A549 (cell line): ENCODE measurements around the gene RAB20. TPM values are rescaled to one million over a fixed set of nuclear protein-coding genes. Genes with fewer than 3 reads are reported as not detected.

Experiments used
- ATAC-seq, 2 experiments: fragments of 200-7000 bp in 1 of 2; fragments of >200 bp in 1 of 2; cut with Nextera tagmentation in 1 of 2; cut with Tn5 transposase in 1 of 2; 3 replicates each; pipeline versions ENCODE4 v1.8.0 to v1.9.1; 2018 to 2020; ENCODE audit warnings: mild to moderate bottlenecking in 1 of 2, moderate library complexity in 1 of 2
- CTCF ChIA-PET: fragments of 300-600 bp; sonication (Branson Sonifier 250); formaldehyde crosslinking; extraction: SDS; loops from one replicate; lab custom pipeline; 2021; ENCODE audit warnings: antibody characterized with exemption, inconsistent platforms; lab: Yijun Ruan, JAX
- POLR2A ChIA-PET: fragments of 350-600 bp; formaldehyde crosslinking; extraction: SDS; loops from one replicate; lab custom pipeline; 2021; ENCODE audit warnings: antibody characterized with exemption, inconsistent platforms; lab: Yijun Ruan, JAX
- DNase-seq, 2 experiments: peaks; one replicate each; pipeline versions ENCODE4 v3.0.0 to v3.0.0-alpha.2; 2011 to 2016; ENCODE audit warnings: low read depth in 1 of 2, low spot score in 1 of 2
- FAIRE-seq: peaks from 2 replicates; lab custom pipeline; 2011; peaks lifted over from hg19 to GRCh38; lab: Jason Lieb, UNC
- H3K27ac ChIP-seq, 2 experiments: fragments of >200 bp; sonication (Bioruptor Twin); formaldehyde crosslinking; 3 replicates each; pipeline ENCODE4 v1.5.1; 2016 to 2017
- H3K4me1 ChIP-seq: fragments of >200 bp; sonication (Bioruptor Twin); formaldehyde crosslinking; 3 replicates; pipeline ENCODE4 v1.6.1; 2016
- H3K4me2 ChIP-seq: fragments of >200 bp; sonication (Bioruptor Twin); formaldehyde crosslinking; 3 replicates; pipeline ENCODE4 v1.6.1; 2016
- H3K4me3 ChIP-seq: fragments of >200 bp; sonication (Bioruptor Twin); formaldehyde crosslinking; 3 replicates; pipeline ENCODE4 v1.5.1; 2016
- H3K9me3 ChIP-seq: fragments of >200 bp; sonication (Bioruptor Twin); formaldehyde crosslinking; 3 replicates; pipeline ENCODE4 v1.6.1; 2016
- ATOH8 ChIP-seq: fragments of 250-450 bp; sonication (Bioruptor Pico); IDR thresholded peaks from 2 replicates; pipeline ENCODE4 v1.5.0; 2020; ENCODE audit warnings: low read depth, mild to moderate bottlenecking, moderate library complexity
- CEBPB ChIP-seq, 2 experiments: fragments of >200 bp in 1 of 2; sonication (Bioruptor Twin) in 1 of 2; formaldehyde crosslinking in 1 of 2; IDR thresholded peaks; 2 replicates each; pipeline ENCODE4 v1.6.1; 2012 to 2016
- CHD2 ChIP-seq: fragments of 150-350 bp; IDR thresholded peaks from 2 replicates; pipeline ENCODE4 v1.6.1; 2014; ENCODE audit warnings: low read length; ENCODE audit not compliant: partially characterized antibody
- CTCF ChIP-seq: fragments of >200 bp; sonication (Bioruptor Twin); formaldehyde crosslinking; IDR thresholded peaks from 3 replicates; pipeline ENCODE4 v1.5.1; 2016
- ELK1 ChIP-seq: fragments of 150-350 bp; IDR thresholded peaks from 2 replicates; pipeline ENCODE4 v1.6.1; 2014; ENCODE audit warnings: low read depth, mild to moderate bottlenecking, low read length
- ESRRA ChIP-seq: fragments of 150-350 bp; IDR thresholded peaks from 2 replicates; pipeline ENCODE4 v1.6.1; 2014; ENCODE audit warnings: mild to moderate bottlenecking, low read length, borderline replicate concordance
- FOSL2 ChIP-seq, 2 experiments: fragments of 450-650 bp in 1 of 2; fragments of >200 bp in 1 of 2; sonication (Bioruptor Twin) in 1 of 2; formaldehyde crosslinking; IDR thresholded peaks; 2 replicates each; pipeline versions ENCODE4 v1.5.0 to v1.6.1; 2016 to 2020; ENCODE audit warnings: mild to moderate bottlenecking in 1 of 2, moderate library complexity in 1 of 2
- GATA3 ChIP-seq: IDR thresholded peaks from 2 replicates; pipeline ENCODE4 v1.6.1; 2012; ENCODE audit warnings: borderline replicate concordance
- HES2 ChIP-seq: fragments of >200 bp; sonication (Bioruptor Twin); formaldehyde crosslinking; IDR thresholded peaks from 2 replicates; pipeline ENCODE4 v1.6.1; 2016
- HOXB5 ChIP-seq: fragments of 250-450 bp; sonication (Bioruptor Pico); IDR thresholded peaks from 2 replicates; pipeline ENCODE4 v1.5.0; 2020; ENCODE audit warnings: mild to moderate bottlenecking, moderate library complexity
- KDM1A ChIP-seq: fragments of 200-600 bp; sonication (generic); IDR thresholded peaks from 2 replicates; pipeline ENCODE4 v1.6.1; 2016; ENCODE audit warnings: low read depth, mild to moderate bottlenecking
- MAFK ChIP-seq: fragments of 450-650 bp; IDR thresholded peaks from 2 replicates; pipeline ENCODE4 v1.6.1; 2014; ENCODE audit not compliant: partially characterized antibody
- MAX ChIP-seq: IDR thresholded peaks from 2 replicates; pipeline ENCODE4 v1.6.1; 2012
- MYC ChIP-seq: IDR thresholded peaks from 2 replicates; pipeline ENCODE4 v1.6.1; 2012; ENCODE audit warnings: mild to moderate bottlenecking, inconsistent platforms, low read length, improper control_type of control experiment, borderline replicate concordance
- NFE2L2 ChIP-seq: fragments of 150-350 bp; conservative IDR thresholded peaks from 2 replicates; pipeline ENCODE4 v1.6.1; 2014; ENCODE audit warnings: low read length
- RAD21 ChIP-seq, 2 experiments: fragments of >200 bp in 1 of 2; sonication (Bioruptor Twin) in 1 of 2; formaldehyde crosslinking in 1 of 2; IDR thresholded peaks in 1 of 2; conservative IDR thresholded peaks in 1 of 2; 2 replicates in 1 of 2; 3 replicates in 1 of 2; pipeline ENCODE4 v1.6.1; 2012 to 2018; ENCODE audit warnings: inconsistent platforms in 1 of 2
- RNF2 ChIP-seq: fragments of 200-600 bp; sonication (generic); IDR thresholded peaks from 2 replicates; pipeline ENCODE4 v1.6.1; 2016; ENCODE audit warnings: low read depth, mild to moderate bottlenecking, antibody characterized with exemption, moderate library complexity, borderline replicate concordance
- SMC3 ChIP-seq: fragments of >200 bp; sonication (Bioruptor Twin); formaldehyde crosslinking; IDR thresholded peaks from 3 replicates; pipeline ENCODE4 v1.6.1; 2018; ENCODE audit warnings: inconsistent platforms
- TFCP2L1 ChIP-seq: fragments of 250-450 bp; sonication (Bioruptor Pico); IDR thresholded peaks from 2 replicates; pipeline ENCODE4 v1.5.0; 2021; ENCODE audit warnings: mild to moderate bottlenecking
- ZSCAN20 ChIP-seq: fragments of 250-450 bp; sonication (Bioruptor Pico); IDR thresholded peaks from 2 replicates; pipeline ENCODE4 v1.8.0; 2022; ENCODE audit warnings: mild to moderate bottlenecking, moderate library complexity
- WGBS: methylation state at CpG from one replicate; pipeline ENCODE4 v1.1.6; 2017; ENCODE audit errors: missing lambda C conversion rate; 5-methylcytosine and 5-hydroxymethylcytosine counted together
- polyA plus RNA-seq, 4 experiments: library from polyadenylated mRNA; depleted of rRNA in 3 of 4; stranded (reverse); fragments of >200 nt; fragmentation: RNase III in 1 of 4; extraction: RNeasy Plus Mini Kit Qiagen cat#74134 plus additional on column Dnase treatment in 1 of 4; gene quantifications; 2 replicates in 3 of 4; 3 replicates in 1 of 4; pipeline ENCODE4 v1.2.3, GENCODE V29; 2011 to 2017
- TF ChIP-seq, protein P1 (sequence below): fragments of >200 bp; sonication (Bioruptor Twin); formaldehyde crosslinking; IDR thresholded peaks from 3 replicates; pipeline ENCODE4 v1.6.1; 2016
- TF ChIP-seq, protein P2 (sequence below): IDR thresholded peaks from 2 replicates; pipeline ENCODE4 v1.6.1; 2012; ENCODE audit warnings: low read depth, borderline replicate concordance

Gene RAB20
- polyA plus RNA-seq, 2 of the 4 experiments (the other 2 are of a cell fraction), result 1.0 to 1.5 TPM

GRCh38 chr13:110597041-110597689 is 35.6 kb upstream of the RAB20 start:
- no peak overlapping the region for H3K4me3 ChIP-seq
- ChIA-PET CTCF (no interaction called here), POLR2A (no interaction called here)
- H3K9me3 ChIP-seq, result no peaks in the 10 kb centered on the region
- 84% methylated on average over 12 of the region's 16 CpGs for WGBS
- ATAC-seq (no peak), FAIRE-seq (no peak), DNase-seq (no peak)
- H3K4me1 ChIP-seq, result no peaks in the 10 kb centered on the region
- H3K27ac ChIP-seq, result no peak overlapping the region
- peak; percentile 87 for TF ChIP-seq MAFK
- TF ChIP-seq NFE2L2, result peak; percentile 70
- no peak for TF ChIP-seq ATOH8 (CRISPR knock-in tag)
- no peak overlapping the region for H3K4me2 ChIP-seq

DNA sequence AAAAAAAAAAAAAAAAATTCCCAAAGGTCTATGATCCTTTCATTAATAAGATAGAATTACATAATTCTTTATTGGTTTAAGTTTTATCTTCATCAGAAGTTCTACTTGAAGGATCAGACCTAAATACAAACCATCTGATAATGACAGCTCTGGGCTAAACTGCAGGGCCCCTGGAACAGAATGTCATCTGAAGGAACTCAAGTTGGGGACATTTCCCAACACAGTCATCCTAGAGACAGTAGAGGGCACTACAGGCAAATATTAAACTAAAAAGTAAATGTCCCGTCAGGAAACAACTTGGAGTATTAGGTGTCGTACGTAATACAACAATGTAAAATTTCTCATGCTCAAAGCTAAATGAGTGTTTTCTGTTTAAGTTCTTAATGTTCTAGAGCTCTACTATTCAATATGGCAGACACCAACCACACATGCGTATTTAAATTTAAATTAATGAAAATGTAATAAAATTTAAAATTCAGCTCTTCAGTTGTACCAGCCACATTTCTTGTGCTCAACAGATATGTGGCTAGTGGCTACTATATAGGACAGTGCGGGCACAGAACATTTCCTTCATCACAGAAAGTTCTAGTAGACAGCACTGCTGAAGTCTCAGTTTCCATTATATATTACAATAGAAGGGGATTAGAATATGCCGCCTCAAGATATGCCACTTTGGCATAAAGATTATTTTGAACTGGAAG is 32.1 kb upstream of the RAB20 start:
- CTCF ChIA-PET, result interaction anchor here (0.7 to 2.1 kb wide), 21 partner anchors 9 to 618 kb away, joined by 3 to 9 read pairs (median 4); partner anchors contain the start of genes NAXD and RAB20
- FAIRE-seq (no peak), ATAC-seq (peak; percentile 82 to 87), DNase-seq (peak; percentile 49 to 54)
- 47% methylated on average over 6 of the region's 6 CpGs for WGBS
- peak in 1 of 2 experiments; percentile 43; a peak in 2 of 4 replicates for TF ChIP-seq CEBPB (IDR thresholded peaks at IDR 0.05)
- TF ChIP-seq SMC3, result peak; percentile 40
- TF ChIP-seq MAX, result no peak
- peak; percentile 55 for TF ChIP-seq CTCF
- TF ChIP-seq RAD21 (conservative IDR thresholded peaks at IDR 0.05 in 1 of 2, IDR thresholded peaks at IDR 0.05 in 1 of 2), result peak; percentile 51 to 60
- POLR2A ChIA-PET, result no interaction called here
- no peaks in the 10 kb centered on the region for H3K4me1 ChIP-seq
- H3K4me3 ChIP-seq, result no peak overlapping the region
- no peak overlapping the region for H3K27ac ChIP-seq
- H3K4me2 ChIP-seq, result peak overlapping the region; percentile 45
- H3K9me3 ChIP-seq, result no peaks in the 10 kb centered on the region

- ATAC-seq (no peak), DNase-seq (no peak), FAIRE-seq (no peak)
- Histone ChIP-seq H3K4me1 (no peaks in the 10 kb centered on the region), H3K4me2 (no peak overlapping the region), H3K9me3 (no peaks in the 10 kb centered on the region), H3K4me3 (no peak overlapping the region), H3K27ac (no peak overlapping the region)
- WGBS, result 18% methylated on average over 2 of the region's 2 CpGs
- ChIA-PET POLR2A (no interaction called here), CTCF (interaction anchor here (0.7 to 2.1 kb wide), 9 partner anchors 10 to 222 kb away, joined by 3 to 7 read pairs (median 4); partner anchors contain the start of gene NAXD)
- TF ChIP-seq HES2 (no peak), MYC (no peak), CTCF (no peak), TFCP2L1 (CRISPR knock-in tag) (no peak), NFE2L2 (no peak), ESRRA (no peak), ZSCAN20 (CRISPR knock-in tag) (no peak), ELK1 (no peak), CHD2 (no peak), HOXB5 (CRISPR knock-in tag) (no peak), KDM1A (no peak), FOSL2 (IDR thresholded peaks at IDR 0.05) (no peak), FOSL2 (CRISPR knock-in tag; IDR thresholded peaks at IDR 0.05) (no peak), GATA3 (no peak), RNF2 (no peak)
- TF ChIP-seq, protein P1, sequence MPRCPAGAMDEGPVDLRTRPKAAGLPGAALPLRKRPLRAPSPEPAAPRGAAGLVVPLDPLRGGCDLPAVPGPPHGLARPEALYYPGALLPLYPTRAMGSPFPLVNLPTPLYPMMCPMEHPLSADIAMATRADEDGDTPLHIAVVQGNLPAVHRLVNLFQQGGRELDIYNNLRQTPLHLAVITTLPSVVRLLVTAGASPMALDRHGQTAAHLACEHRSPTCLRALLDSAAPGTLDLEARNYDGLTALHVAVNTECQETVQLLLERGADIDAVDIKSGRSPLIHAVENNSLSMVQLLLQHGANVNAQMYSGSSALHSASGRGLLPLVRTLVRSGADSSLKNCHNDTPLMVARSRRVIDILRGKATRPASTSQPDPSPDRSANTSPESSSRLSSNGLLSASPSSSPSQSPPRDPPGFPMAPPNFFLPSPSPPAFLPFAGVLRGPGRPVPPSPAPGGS, result no peak
- TF ChIP-seq, protein P2, sequence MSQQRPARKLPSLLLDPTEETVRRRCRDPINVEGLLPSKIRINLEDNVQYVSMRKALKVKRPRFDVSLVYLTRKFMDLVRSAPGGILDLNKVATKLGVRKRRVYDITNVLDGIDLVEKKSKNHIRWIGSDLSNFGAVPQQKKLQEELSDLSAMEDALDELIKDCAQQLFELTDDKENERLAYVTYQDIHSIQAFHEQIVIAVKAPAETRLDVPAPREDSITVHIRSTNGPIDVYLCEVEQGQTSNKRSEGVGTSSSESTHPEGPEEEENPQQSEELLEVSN, result no peak
Observed at GRCh38 chr13:110592665-110593064, 31.1 kb upstream of the RAB20 start.
